Measurements from ENCODE around the gene TAAR2.
"Not testable (repeated sequence)": the region's sequence is repeated elsewhere in the genome, so short reads cannot be mapped to it uniquely, and the experiment has no call there.

The TAAR2 gene, protein sequence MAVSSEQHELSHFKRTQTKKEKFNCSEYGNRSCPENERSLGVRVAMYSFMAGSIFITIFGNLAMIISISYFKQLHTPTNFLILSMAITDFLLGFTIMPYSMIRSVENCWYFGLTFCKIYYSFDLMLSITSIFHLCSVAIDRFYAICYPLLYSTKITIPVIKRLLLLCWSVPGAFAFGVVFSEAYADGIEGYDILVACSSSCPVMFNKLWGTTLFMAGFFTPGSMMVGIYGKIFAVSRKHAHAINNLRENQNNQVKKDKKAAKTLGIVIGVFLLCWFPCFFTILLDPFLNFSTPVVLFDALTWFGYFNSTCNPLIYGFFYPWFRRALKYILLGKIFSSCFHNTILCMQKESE
- 0 reads per million in 2 experiments for total RNA-seq

DNA sequence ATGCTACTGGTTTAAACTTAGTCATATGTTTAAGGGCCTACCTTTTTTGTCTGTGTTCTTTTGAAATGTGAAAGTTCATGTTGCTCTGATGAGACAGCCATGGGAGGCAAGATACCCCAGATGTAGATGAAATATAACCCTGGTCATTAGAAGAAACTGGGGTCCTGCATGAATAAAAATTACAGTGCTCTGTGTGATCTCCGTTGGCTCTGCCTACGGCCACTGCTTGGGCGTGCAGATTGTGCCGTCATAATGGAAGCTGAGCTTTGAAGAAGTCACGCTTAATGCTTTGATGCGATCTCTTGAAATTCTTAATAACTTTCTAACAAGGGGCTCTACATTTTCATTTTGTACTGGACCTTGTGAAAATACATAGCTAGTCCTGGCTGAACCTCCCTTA lies at the start of gene TAAR2:
Gene TAAR2, minus strand, starts transcription at position 101 of the 400 bp plus-strand sequence. Its CDS starts 0 bp downstream, at position 101.
- DNase-seq (ENCODE audit: low read depth), result no peak

DNA sequence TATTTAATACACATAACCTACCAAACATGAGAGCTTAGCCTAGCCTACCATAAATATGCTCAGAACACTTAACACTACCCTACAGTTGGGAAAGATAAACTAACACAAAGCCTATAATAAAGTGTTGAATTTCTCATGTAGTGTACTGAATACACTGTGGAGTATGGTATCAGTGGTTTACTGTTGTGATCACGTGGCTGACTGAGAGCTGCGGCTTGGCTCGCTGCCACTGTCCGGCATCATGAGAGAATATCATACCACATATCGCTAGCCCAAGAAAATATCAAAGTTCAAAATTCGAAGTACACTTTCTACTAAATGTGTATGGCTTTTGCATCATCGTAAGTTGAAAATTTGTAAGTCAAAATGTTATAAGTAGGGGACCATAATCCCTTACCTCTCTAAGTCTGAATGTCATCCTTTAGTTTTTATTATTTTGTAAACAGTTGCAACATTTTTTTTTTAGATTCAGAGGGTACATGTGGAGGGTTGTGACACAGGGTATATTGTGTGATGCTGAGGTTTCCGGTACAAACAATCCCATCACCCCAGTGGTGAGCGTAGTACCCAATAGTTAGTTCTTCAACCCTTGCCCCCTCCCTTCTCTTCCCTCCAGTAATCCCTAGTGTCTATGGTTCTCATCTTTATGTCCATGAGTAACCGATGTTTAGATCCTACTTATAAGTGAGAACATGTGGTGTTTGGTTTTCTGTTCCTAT lies 49.5 kb upstream of the TAAR2 start:
- no peak for DNase-seq (ENCODE audit: low read depth)

- DNase-seq (ENCODE audit: low read depth), result no peak
Observed at GRCh38 chr6:132671295-132671694, 47.2 kb upstream of the TAAR2 start.

GRCh38 chr6:132669690-132670291 lies 45.7 kb upstream of the TAAR2 start:
- DNase-seq (ENCODE audit: low read depth), result no peak

DNA sequence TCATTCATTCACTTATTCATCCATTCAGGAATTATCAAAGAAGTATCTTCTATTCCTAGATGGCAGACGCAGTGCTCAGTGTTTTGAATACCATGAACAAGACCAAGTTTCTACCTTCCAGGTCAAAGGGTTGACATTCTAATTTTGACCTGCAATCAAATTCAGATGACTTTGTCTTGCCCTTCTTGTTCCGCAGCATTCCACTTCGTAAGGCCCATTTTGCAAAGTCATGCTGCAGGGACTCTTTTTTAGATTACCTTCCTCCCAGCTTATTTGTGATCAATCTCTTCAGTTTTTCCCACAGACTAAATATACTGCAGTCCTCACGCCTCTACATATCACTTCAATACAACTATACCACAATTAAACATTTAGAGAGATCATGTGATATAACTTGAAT lies 42.0 kb upstream of the TAAR2 start:
- no peak for DNase-seq (ENCODE audit: low read depth)

DNA sequence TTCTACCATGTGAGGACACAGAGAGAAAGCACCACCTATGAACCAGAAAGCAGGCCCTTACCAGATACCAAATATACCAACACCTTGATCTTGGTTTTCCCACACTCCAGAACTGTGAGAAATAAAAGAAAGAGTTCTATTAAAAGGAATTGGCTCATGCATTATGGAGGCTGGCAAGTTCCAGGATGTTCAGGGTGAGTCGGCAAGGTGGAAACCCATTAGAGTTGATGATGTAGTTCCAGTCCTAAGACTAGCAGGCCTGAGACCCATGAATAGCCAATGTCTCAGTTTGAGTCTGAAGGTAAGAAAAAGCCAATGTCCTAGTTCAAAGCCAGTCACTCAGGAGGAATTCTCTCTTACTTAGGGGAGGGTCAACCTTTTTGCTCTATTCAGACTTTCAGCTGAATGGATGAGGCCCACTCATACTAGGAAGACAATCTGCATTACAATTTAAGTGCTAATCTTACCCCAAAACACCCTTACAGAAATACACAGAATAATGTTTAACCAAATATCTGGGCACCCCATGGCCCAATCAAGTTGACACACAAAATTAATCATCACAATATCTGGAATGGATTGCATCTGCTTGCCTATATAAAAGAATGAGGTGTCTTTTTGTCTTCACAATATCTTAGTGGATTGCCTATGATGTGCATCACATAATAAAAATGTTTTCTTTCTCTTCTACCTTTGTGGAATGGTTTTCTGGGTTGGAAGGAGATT lies 40.4 kb upstream of the TAAR2 start:
- no peak for DNase-seq (ENCODE audit: low read depth)

DNA sequence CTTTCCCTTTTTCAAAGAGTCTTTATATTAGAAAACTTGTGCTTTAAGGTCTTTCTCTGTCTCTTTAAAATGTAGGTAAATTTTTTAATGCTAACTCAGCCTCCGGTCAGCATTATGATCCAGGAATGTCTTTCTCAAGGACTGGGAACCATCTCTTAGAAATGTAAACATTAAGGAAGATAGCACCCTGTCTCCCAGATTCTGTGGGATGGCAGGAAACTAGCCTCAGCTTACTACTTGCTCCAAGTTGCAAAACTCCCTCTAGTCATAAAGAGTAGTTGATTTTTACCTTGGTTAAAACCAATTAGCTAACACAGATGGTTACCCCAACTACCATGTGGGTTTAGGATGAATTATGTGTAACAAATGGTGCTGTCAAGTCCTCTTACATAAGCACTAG lies 39.6 kb upstream of the TAAR2 start:
- no peak for DNase-seq (ENCODE audit: low read depth)

- no peak for DNase-seq (ENCODE audit: low read depth)
Observed at GRCh38 chr6:132661906-132662305, 37.8 kb upstream of the TAAR2 start.

- no peak for DNase-seq (ENCODE audit: low read depth)
Observed at GRCh38 chr6:132659082-132659481, 35.0 kb upstream of the TAAR2 start, which contains the start of gene TAAR1. TAAR1 (minus strand) TSS chr6:132659182; CDS start chr6:132646003, 13,179 bp downstream.

- no peak for DNase-seq (ENCODE audit: low read depth)
Observed at GRCh38 chr6:132651062-132651461, 27.0 kb upstream of the TAAR2 start.

DNA sequence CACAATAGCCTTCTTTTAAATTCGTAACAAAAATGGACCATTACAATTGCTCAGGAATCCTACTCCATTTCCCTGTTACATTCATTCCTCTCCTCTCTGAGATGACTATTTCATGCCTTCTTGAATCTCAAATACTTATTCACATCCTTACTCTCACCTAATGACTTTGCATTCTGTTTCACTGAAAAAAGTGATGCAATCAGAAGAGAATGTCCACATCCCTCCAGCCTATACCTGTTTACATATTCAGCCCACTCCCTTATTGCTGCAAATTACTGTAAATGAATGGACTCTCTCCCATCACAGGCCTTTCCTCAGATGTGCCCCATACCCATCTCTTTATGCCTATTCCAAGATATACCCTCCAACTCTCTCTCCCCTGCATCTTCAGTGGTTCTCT lies 26.4 kb upstream of the TAAR2 start:
- DNase-seq (ENCODE audit: low read depth), result no peak

GRCh38 chr6:132648828-132649227 lies 24.8 kb upstream of the TAAR2 start:
- DNase-seq (ENCODE audit: low read depth), result no peak

- DNase-seq (ENCODE audit: low read depth), result no peak
Observed at GRCh38 chr6:132648356-132648755, 24.3 kb upstream of the TAAR2 start.

- DNase-seq (ENCODE audit: low read depth), result no peak
Observed at GRCh38 chr6:132643547-132643946, 19.5 kb upstream of the TAAR2 start.

DNA sequence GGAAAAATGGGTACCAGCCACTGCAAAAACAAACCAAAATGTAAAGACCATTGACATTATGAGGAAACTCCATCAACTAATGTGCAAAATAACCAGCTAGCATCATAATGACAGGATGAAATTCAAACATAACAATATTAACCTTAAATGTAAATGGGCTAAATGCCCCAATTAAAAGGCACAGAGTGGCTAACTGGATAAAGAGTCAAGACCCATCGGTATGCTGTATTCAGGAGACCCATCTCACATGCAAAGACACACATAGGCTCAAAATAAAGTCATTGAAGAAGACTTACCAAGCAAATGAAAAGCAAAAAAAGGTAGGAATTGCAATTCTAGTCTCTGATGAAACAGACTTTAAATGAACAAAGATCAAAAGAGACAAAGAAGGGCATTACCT lies 13.1 kb upstream of the TAAR2 start:
- not testable (repeated sequence) for DNase-seq (ENCODE audit: low read depth)

GRCh38 chr6:132635906-132636305 lies 11.8 kb upstream of the TAAR2 start:
- not testable (repeated sequence) for DNase-seq (ENCODE audit: low read depth)

- not testable (repeated sequence) for DNase-seq (ENCODE audit: low read depth)
Observed at GRCh38 chr6:132635288-132635687, 11.2 kb upstream of the TAAR2 start.

GRCh38 chr6:132634796-132635195 lies 10.7 kb upstream of the TAAR2 start:
- no peak for DNase-seq (ENCODE audit: low read depth)

GRCh38 chr6:132633362-132633761 lies 9.3 kb upstream of the TAAR2 start:
- no peak for DNase-seq (ENCODE audit: low read depth)

DNA sequence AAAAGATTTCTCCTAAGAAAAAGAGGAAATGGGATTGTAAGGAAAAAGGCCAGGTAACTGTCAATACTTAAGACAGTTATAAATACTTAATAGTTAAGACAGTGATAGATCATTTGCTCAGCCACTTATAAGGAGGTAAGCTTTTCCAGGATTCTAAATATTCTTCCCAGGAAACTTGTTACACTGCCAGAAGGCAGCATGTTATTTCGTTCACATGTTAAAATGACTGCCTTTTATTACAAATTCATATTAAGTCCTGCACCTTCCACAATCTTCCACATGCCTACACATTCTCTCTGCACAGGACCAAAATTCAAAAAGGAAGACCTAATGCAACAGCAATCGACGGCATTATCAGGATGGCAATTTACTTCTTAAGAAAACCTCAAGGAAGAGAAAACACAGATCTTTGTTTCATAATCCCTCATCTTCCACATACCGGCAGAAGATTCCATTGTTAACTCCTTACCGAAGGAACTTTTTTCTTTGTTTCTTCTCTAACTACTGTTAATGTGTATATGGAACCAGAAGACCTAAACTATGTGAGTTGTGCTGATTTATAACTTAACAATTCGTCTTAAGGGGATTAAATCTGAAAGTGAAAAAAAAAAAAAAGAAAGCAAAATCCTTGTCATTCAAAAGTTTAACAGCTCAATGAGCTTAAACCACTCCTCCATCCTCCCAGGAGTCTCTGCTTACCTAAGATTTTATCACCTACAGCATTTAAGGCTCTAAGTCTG lies 799 bp downstream of the TAAR2 start:
- no peak for DNase-seq (ENCODE audit: low read depth)

- DNase-seq (ENCODE audit: low read depth), result no peak
Observed at GRCh38 chr6:132616677-132617076, 7.4 kb downstream of the TAAR2 start.

Data from T follicular helper cell (primary cell).